HepG2 (cell line): Measurements from ENCODE around the gene RSPH9. TPM values are rescaled to one million over a fixed set of nuclear protein-coding genes. Genes with fewer than 3 reads are reported as not detected.

Experiments used
- CBX1 ChIP-seq: IDR thresholded peaks from one replicate; pipeline ENCODE4 v1.6.1; 2016; ENCODE audit warnings: antibody characterized with exemption, low read depth
- FOXO4 ChIP-seq: sonication (generic); formaldehyde crosslinking; conservative IDR thresholded peaks from 2 replicates; pipeline ENCODE4 v1.8.1; 2023; ENCODE audit warnings: missing genetic modification reagents
- GABPA ChIP-seq, 2 experiments: IDR thresholded peaks; 2 replicates each; pipeline ENCODE4 v1.6.1; 2011 to 2016; ENCODE audit warnings: low read depth in 2 of 2, low read length in 1 of 2, missing biosample characterization in 1 of 2, missing genetic modification characterization in 1 of 2
- HDAC1 ChIP-seq: sonication (generic); formaldehyde crosslinking; IDR thresholded peaks from 2 replicates; pipeline ENCODE4 v1.5.1; 2020; ENCODE audit warnings: mild to moderate bottlenecking, missing genetic modification reagents
- MEF2D ChIP-seq: sonication (generic); formaldehyde crosslinking; IDR thresholded peaks from 2 replicates; pipeline ENCODE4 v1.5.1; 2020; ENCODE audit warnings: mild to moderate bottlenecking, missing genetic modification reagents
- NR1H2 ChIP-seq: sonication (generic); formaldehyde crosslinking; IDR thresholded peaks from 2 replicates; pipeline ENCODE4 v1.8.1; 2022; ENCODE audit warnings: low read depth, missing genetic modification reagents, borderline replicate concordance
- SATB2 ChIP-seq: sonication (generic); formaldehyde crosslinking; IDR thresholded peaks from 2 replicates; pipeline ENCODE4 v1.5.0; 2020; ENCODE audit warnings: missing genetic modification reagents
- SPEN ChIP-seq: sonication (generic); formaldehyde crosslinking; IDR thresholded peaks from 2 replicates; pipeline ENCODE4 v1.5.1; 2020; ENCODE audit warnings: low read depth, mild to moderate bottlenecking, missing genetic modification reagents
- ZBED4 ChIP-seq: sonication (generic); formaldehyde crosslinking; IDR thresholded peaks from 2 replicates; pipeline ENCODE4 v1.4.0; 2020; ENCODE audit warnings: missing genetic modification reagents, borderline replicate concordance
- ZNF12 ChIP-seq: sonication (generic); formaldehyde crosslinking; IDR thresholded peaks from 2 replicates; pipeline ENCODE4 v1.5.0; 2020; ENCODE audit warnings: missing genetic modification reagents
- ZNF143 ChIP-seq: sonication (generic); formaldehyde crosslinking; IDR thresholded peaks from 2 replicates; pipeline ENCODE4 v1.4.0; 2020; ENCODE audit warnings: missing genetic modification reagents
- ZNF24 ChIP-seq: fragments of 450-650 bp; IDR thresholded peaks from 2 replicates; pipeline ENCODE4 v1.6.1; 2017; ENCODE audit warnings: antibody characterized with exemption, mild to moderate bottlenecking
- ZNF281 ChIP-seq: sonication (generic); formaldehyde crosslinking; IDR thresholded peaks from 2 replicates; pipeline ENCODE4 v1.4.0; 2020; ENCODE audit warnings: missing genetic modification reagents, borderline replicate concordance
- ZNF431 ChIP-seq: sonication (generic); formaldehyde crosslinking; IDR thresholded peaks from 2 replicates; pipeline ENCODE4 v1.9.0; 2022; ENCODE audit warnings: missing genetic modification reagents, low read depth, mild to moderate bottlenecking, borderline replicate concordance
- ZNF615 ChIP-seq: sonication (generic); formaldehyde crosslinking; IDR thresholded peaks from 2 replicates; pipeline ENCODE4 v1.5.0; 2020; ENCODE audit warnings: mild to moderate bottlenecking, missing genetic modification reagents, borderline replicate concordance
- ZNF678 ChIP-seq: sonication (generic); formaldehyde crosslinking; IDR thresholded peaks from 2 replicates; pipeline ENCODE4 v1.4.0; 2020; ENCODE audit warnings: mild to moderate bottlenecking, missing genetic modification reagents
- ZNF704 ChIP-seq: sonication (generic); formaldehyde crosslinking; IDR thresholded peaks from 2 replicates; pipeline ENCODE4 v1.8.1; 2023; ENCODE audit warnings: mild to moderate bottlenecking, inconsistent platforms, moderate library complexity, missing genetic modification reagents, borderline replicate concordance
- polyA plus RNA-seq, 8 experiments: library from polyadenylated mRNA; depleted of rRNA in 3 of 8; stranded (reverse) in 7 of 8; unstranded in 1 of 8; fragments of >200 nt; fragmentation: Illumina TruSeq in 4 of 8; extraction: Trizol in 4 of 8; gene quantifications; 2 replicates each; pipeline versions ENCODE4 v1.2.1 to v1.2.3, GENCODE V29; 2011 to 2016; ENCODE audit warnings: low read depth in 4 of 8, missing spikeins in 1 of 8, mixed read lengths in 1 of 8; ENCODE audit not compliant: insufficient read depth in 1 of 8
- total RNA-seq, 5 experiments: library from RNA; depleted of rRNA; stranded (reverse); fragments of >200 nt; fragmentation: Illumina TruSeq; extraction: Trizol; gene quantifications; 2 replicates each; pipeline ENCODE4 v1.2.3, GENCODE V29; 2016; ENCODE audit warnings: low read depth in 1 of 5

Gene RSPH9
- total and polyA plus RNA-seq, 2 of the 13 experiments (the other 11 are each of a cell fraction or from before 2014, with no cell fraction given) = 0.04 TPM; not detected in 1

- TF ChIP-seq FOXO4 (no peak), ZNF12 (CRISPR knock-in tag) (0 out of 2 replicates have a peak, but pooled peaks have one; percentile 25), HDAC1 (CRISPR knock-in tag) (0 out of 2 replicates have a peak, but pooled peaks have one; percentile 56), ZNF678 (CRISPR knock-in tag) (no peak), SATB2 (CRISPR knock-in tag) (no peak), ZNF704 (CRISPR knock-in tag) (peak; percentile 78; the same call in 1 of the 2 replicates), ZBED4 (no peak; the same call in 1 of the 2 replicates), MEF2D (CRISPR knock-in tag) (no peak; the same call in 1 of the 2 replicates), ZNF431 (CRISPR knock-in tag) (no peak; the same call in 1 of the 2 replicates), ZNF24 (no peak), ZNF615 (CRISPR knock-in tag) (no peak), GABPA (IDR thresholded peaks at IDR 0.05; ENCODE audit: low read depth, low read length) (peak; percentile 94), GABPA (CRISPR knock-in tag; IDR thresholded peaks at IDR 0.05; ENCODE audit: low read depth) (peak; percentile 100), ZNF143 (CRISPR knock-in tag) (no peak), ZNF281 (CRISPR knock-in tag) (no peak), NR1H2 (CRISPR knock-in tag) (no peak), SPEN (peak; percentile 71; the same call in 1 of the 2 replicates), CBX1 (no peak)
Measured at GRCh38 chr6:43687437-43688347, 42.9 kb downstream of the RSPH9 start, which contains the start of gene MRPS18A (continued).
